A549 (cell line): ENCODE data around the gene UVRAG.

Experiments used
- ZNF302 ChIP-seq: fragments of 250-450 bp; sonication (Bioruptor Pico); IDR thresholded peaks from 2 replicates; pipeline ENCODE4 v1.9.0; 2021; ENCODE audit warnings: inconsistent platforms, mild to moderate bottlenecking, moderate library complexity
- TF ChIP-seq, protein P1 (sequence below): fragments of >200 bp; sonication (Bioruptor Twin); formaldehyde crosslinking; IDR thresholded peaks from 3 replicates; pipeline ENCODE4 v1.5.1; 2016
- TF ChIP-seq, protein P2 (sequence below): fragments of 200-600 bp; sonication (generic); IDR thresholded peaks from 2 replicates; pipeline ENCODE4 v1.6.1; 2016; ENCODE audit warnings: antibody characterized with exemption, mild to moderate bottlenecking, moderate library complexity

GRCh38 chr11:76005756-76006155 lies 190.7 kb downstream of the UVRAG start:
- no peak for TF ChIP-seq ZNF302
- TF ChIP-seq, protein P1, sequence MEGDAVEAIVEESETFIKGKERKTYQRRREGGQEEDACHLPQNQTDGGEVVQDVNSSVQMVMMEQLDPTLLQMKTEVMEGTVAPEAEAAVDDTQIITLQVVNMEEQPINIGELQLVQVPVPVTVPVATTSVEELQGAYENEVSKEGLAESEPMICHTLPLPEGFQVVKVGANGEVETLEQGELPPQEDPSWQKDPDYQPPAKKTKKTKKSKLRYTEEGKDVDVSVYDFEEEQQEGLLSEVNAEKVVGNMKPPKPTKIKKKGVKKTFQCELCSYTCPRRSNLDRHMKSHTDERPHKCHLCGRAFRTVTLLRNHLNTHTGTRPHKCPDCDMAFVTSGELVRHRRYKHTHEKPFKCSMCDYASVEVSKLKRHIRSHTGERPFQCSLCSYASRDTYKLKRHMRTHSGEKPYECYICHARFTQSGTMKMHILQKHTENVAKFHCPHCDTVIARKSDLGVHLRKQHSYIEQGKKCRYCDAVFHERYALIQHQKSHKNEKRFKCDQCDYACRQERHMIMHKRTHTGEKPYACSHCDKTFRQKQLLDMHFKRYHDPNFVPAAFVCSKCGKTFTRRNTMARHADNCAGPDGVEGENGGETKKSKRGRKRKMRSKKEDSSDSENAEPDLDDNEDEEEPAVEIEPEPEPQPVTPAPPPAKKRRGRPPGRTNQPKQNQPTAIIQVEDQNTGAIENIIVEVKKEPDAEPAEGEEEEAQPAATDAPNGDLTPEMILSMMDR: no peak
- TF ChIP-seq, protein P2, sequence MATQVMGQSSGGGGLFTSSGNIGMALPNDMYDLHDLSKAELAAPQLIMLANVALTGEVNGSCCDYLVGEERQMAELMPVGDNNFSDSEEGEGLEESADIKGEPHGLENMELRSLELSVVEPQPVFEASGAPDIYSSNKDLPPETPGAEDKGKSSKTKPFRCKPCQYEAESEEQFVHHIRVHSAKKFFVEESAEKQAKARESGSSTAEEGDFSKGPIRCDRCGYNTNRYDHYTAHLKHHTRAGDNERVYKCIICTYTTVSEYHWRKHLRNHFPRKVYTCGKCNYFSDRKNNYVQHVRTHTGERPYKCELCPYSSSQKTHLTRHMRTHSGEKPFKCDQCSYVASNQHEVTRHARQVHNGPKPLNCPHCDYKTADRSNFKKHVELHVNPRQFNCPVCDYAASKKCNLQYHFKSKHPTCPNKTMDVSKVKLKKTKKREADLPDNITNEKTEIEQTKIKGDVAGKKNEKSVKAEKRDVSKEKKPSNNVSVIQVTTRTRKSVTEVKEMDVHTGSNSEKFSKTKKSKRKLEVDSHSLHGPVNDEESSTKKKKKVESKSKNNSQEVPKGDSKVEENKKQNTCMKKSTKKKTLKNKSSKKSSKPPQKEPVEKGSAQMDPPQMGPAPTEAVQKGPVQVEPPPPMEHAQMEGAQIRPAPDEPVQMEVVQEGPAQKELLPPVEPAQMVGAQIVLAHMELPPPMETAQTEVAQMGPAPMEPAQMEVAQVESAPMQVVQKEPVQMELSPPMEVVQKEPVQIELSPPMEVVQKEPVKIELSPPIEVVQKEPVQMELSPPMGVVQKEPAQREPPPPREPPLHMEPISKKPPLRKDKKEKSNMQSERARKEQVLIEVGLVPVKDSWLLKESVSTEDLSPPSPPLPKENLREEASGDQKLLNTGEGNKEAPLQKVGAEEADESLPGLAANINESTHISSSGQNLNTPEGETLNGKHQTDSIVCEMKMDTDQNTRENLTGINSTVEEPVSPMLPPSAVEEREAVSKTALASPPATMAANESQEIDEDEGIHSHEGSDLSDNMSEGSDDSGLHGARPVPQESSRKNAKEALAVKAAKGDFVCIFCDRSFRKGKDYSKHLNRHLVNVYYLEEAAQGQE: no peak
